Stimulated activated CD4-positive, alpha-beta T cell treated with anti-CD3 and anti-CD28 coated beads, Interleukin-1b, Interleukin-23, amount 100 ng/mL, for 48 hours (primary cell): Measurements from ENCODE around the gene NCAPH2.

ENCODE experiments used
- DNase-seq: peaks from one replicate; pipeline ENCODE4 v3.0.0-alpha.2; 2020

NCAPH2 gene

DNA sequence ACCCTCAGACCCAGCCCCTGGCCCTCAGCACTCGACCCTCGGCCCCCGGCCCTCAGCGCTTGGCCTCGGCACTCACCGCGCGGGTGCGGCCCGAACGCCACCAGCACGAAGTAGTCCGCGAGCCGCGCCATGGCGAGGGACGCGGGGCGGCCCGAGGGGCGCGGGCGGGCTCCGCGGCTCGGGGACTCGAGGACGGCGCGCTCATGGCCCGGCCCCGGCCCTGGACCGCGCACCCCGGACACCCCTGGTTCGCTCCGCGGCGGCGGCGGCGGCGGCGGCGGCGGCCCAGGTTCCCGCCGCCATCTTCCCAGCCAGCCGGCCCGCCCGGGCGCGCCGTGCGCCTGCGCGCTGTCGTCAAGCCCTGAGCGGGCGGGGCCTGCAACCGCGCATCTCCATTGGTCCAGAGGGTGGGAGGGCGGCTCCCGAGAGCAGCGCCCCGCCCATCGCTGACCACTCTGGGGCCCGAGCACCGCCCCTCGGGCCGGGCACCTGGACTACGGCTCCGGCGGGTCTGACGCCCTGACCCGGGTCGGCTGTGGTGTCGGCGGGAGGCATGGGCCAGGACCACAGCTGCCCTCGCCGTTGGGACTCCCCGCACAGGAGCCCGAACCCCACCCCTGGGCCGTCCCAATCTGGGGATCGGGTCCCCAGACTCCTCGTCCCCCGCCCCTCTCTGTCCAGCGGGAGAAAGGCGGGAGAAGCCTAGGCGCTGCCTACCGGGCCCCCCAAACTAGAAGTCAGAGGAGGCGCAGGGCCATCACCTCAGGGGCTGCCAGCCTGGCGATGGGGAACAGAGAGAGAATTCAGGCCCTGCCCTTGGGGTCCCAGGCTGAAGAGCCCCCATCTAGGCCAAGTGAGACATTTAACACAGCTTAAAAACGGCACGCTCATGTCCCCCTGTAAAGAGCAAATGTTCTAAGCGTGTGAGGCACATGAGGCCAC is 33.0 kb upstream of the NCAPH2 start, which contains the start of gene SBF1:
TSS of gene SBF1 (minus strand) at position 326 of the 942 bp plus-strand sequence. CDS start at position 131, 195 bp downstream.
- DNase-seq = peak; percentile 87

DNA sequence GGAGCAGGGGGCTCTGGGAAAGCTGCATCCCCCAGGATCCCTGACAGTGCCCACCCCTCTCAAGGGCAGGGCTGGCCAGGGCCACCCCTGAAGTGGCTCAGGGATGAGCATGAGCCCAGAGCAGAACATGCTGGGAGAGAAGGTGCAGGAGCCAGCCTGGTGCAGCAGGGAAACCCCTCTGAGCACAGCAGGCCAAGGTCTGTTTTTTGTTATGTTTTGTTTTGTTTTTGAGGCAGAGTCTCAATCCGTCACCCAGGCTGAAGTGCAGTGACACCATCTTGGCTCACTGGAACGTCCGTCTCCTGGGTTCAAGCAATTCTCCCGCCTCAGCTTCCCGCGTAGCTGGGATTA is 32.4 kb upstream of the NCAPH2 start:
- no peak for DNase-seq

DNA sequence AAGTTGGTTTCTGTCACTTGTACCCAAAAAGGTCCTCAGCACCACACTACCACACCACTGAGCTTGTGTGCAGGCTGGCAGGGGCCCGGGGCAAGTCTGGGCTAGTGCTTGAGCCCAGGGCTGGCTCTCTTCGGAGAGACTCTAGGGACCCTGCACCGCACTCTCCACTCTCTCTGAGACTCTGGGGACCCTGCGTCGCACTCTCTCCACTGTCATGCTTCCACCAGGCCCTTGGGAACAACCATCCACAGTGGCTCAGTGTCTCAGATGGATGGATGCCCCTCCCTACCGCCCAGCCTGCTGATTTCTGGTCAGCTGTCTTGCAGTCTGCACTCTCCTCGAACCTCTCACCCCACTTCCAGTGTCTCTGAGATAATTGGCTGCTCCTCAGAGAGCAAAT is 31.2 kb upstream of the NCAPH2 start:
- no peak for DNase-seq

DNA sequence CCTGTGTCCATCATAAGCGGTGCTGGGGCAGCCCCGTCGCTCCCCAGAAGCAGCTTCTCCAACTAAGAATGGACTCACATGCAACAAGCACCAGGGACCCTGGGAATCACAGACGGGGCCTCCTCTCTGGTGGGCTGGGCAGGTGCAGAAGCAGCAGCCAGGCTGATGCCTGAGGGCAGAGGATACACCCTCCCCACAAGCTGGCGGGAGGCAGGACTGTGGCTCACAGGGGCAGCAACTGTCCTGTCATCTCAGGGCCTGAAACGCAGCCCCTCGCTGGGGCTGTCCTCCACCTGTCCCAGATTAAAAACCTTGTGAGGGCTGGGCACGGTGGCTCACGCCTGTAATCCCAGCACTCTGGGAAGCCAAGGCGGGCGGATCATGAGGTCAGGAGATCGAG is 30.1 kb upstream of the NCAPH2 start:
- no peak for DNase-seq

DNA sequence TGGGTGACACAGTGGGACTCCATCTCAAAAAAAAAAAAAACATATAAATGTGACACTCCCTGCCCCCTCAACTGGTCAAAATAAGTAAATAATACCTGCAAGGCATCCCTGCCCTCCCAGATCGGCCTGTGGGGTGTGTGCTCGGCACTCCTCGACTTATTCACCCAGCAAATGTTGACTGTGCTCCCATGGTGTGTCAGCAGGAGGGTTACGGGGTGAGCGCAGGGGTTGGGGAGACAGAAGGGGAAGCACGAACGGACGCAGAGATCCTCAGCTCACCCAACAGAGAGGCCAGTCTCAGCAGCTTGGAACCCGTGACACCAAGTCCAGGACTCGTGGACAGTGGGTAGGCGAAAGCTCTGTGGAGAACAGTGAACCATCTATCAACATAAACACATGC is 28.3 kb upstream of the NCAPH2 start:
- no peak for DNase-seq

DNA sequence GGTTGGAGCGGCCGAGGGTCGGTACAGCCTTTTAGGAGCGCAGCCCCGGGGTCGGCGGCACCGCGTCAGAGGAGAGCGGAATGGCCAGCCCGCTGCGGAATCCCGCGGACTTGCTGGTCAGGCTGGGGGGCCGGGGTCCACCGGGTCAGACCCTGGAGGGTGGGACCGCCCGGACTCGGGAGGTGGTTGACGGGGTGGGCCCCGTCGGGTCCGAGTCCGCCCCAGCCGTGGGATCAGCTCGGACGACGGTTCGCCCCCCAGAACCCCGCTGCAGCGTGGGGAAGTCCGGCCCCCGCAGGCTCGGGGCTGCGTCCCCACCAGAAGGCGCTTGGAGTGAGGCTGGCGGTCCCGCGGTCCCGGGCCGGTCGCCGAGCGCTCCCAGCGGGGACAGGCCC is 27.0 kb upstream of the NCAPH2 start:
- DNase-seq = no peak

DNA sequence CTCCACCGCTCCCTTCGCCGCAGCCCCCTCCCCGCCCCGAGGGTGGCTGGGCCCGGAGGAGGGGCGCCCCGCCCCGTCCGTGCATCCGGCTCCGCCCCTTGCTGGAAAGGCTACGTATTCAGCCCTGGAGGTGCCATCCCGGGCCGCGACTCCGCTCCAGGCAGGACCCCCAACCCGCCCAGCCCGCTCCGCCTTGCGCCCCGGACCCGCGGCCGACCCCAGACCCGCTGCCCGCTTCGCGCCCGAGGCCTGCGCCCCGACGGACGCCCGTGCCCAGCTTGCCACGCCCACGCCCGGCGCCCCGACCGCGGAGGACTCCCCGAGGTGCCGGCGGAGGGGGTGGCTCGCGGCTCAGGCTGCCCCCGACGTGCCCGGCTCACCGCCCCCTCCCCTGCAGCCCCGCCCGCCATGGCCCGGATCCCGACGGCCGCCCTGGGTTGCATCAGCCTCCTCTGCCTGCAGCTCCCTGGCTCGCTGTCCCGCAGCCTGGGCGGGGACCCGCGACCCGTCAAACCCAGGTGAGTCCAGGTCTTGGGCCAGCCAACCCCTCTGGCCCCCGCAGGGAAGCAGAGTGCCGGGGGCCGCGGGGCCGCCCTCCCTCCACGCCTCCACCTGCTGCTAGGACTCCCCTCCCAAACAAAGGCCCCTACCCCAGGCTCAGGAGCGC is 26.5 kb upstream of the NCAPH2 start, which contains the start of gene ADM2:
TSS of gene ADM2 (plus strand) at position 104 of the 667 bp plus-strand sequence. CDS start at position 409, 305 bp downstream.
- DNase-seq = peak; percentile 54

DNA sequence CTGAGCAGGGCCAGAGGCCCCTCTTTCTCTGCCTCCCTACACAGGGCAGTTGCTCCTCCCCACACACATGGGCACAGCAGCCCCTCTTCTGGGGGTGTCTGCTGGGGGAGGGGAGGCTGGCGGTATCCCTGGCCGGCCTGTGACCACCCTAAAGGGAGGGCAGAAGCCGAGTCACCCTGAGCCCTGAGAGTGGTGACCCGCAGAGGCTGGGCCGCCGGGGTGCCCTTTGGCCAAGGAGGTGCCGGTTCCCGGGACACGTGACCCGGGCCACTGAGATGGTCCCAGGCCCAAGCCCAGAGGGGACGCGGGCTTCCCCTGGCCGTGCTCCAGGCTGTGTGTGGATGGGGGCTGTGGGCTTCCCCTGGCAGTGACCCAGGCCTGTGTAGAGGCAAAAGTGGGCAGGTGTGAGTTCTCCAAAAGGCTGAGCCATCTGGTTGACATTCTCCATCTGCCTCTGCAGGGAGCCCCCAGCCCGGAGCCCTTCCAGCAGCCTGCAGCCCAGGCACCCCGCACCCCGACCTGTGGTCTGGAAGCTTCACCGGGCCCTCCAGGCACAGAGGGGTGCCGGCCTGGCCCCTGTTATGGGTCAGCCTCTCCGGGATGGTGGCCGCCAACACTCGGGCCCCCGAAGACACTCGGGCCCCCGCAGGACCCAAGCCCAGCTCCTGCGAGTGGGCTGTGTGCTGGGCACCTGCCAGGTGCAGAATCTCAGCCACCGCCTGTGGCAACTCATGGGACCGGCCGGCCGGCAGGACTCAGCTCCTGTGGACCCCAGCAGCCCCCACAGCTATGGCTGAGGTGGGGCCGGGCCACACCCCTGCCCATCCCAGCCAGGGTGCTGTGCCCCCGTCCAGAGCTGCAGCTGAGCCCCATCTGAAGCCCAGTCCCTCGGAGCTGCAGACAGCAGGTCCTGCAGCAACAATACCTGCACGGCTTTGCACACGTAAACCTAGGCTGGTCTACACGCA is 25.6 kb upstream of the NCAPH2 start:
- DNase-seq = no peak

DNA sequence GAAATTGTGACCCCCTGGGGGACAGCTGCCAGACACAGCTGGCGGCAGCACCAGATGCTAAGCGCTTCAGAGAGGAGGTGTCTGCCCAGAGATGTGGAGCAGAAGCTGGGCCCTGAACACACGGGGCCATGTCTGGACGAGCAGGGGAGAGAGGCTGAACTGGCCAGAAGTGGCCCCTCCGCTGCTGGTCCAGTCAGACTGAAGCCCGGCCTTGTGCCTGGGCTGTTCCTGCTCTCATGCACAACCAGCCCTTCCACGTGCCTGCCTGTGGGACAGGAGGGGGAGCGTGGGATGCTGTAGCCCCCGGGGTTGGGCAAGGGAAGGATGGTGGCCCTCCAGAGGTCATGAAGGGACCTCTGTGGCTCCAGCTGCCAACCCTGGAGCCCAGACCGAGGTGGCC is 24.9 kb upstream of the NCAPH2 start:
- DNase-seq = no peak

DNA sequence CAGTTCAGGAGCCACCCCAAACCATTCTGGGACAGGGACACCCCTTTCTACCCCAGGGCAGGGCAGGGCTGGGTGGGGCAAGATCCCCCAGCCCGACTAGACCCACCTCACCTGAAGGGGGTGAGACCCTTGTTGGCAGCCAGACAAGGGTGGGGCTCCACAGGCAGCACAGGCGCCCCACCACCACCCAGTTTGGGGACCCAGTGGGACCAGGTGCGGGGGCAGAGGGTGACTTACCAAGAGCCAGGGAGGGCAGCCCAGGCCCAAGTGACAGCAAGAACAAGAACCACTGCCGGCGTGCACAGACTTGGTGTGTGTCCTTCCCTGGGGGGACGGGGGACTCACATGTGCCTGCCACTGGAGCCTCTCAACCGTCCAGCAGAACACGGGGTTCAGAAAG is 24.5 kb upstream of the NCAPH2 start:
- DNase-seq = no peak

DNA sequence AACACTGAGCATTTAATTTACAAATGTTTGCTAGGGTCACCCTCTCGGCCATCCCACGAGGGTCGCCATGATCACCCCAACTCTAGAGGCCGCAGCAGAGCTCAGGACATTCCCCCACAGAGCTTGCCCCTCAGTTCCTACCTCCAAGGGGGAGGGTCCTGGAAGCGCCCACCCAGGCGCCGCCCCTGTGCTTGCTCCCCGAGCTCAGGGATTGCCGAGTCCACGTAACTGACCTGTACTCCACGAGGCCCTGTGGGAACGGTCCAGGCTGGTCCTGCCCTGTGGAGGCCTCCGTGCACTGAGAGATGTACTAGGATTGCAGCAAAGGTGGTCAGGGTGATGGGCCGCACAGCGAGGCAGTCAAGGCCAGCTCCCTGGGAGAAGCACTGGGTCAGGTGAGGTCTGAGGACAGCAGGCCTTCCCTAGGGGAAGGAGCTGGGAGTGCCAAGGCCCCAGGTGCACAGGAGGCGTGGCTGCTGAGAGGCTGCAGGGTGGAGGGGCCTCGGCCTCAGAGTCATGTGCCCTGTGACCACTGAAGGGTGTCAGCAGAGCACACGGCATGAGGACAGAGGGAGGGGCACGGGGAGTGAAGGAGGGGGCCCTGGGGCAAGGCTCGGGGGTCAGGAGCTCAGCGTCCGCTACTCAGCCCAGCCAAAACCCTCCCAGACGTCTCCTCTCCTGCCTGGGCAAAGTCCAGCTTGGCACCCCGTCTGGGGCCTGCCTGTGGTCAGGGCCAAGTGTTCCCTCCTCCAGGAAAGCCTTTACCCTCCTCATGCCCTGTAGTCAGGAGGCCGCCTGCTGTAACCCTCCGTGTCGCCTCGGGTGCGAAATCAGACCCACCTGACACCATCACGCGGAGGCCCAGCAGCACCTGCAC is 23.8 kb upstream of the NCAPH2 start:
- DNase-seq = no peak

DNA sequence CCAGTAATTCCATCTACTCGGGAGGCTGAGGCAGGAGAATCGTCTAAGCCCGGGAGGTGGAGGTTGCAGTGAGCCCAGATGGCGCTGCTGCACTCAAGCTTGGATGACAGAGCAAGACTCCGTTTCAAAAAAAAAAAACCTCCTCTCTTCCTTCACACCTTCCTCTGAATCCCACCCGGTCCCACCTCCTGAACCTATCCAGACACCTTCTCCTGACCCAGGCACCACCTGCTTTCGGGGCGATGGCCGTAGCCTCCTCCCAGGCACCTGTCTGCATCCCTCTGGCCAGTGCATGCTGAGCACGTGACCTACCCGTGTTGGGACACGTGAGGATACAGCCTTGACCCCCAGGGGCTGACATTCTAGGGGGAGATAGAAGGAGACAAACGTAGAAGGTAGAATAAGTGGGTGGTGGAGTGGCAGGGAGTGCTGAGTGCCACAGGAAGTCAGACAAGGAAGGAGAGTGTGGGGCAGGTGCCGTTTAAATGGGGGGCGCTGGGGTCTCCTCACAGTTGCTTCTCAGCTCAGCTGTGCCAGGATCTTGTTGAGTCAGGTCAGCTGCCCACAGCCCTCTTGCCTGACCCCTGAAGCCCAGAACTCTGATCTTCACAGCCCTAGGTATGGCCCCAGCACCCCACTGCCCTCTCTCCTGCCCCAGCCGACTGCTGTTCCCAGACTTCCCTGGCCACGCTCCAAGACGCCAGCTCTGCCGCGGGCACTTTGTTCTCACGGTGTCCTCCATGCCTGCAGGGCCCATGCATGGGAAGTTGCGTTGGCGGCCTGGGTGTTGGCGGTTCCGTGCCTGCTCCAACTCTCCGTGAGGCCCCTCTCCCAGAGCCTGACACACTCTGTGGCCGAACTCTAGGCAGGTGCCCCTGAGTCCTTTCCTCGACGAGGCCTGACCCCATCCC is 22.5 kb upstream of the NCAPH2 start:
- no peak for DNase-seq

DNA sequence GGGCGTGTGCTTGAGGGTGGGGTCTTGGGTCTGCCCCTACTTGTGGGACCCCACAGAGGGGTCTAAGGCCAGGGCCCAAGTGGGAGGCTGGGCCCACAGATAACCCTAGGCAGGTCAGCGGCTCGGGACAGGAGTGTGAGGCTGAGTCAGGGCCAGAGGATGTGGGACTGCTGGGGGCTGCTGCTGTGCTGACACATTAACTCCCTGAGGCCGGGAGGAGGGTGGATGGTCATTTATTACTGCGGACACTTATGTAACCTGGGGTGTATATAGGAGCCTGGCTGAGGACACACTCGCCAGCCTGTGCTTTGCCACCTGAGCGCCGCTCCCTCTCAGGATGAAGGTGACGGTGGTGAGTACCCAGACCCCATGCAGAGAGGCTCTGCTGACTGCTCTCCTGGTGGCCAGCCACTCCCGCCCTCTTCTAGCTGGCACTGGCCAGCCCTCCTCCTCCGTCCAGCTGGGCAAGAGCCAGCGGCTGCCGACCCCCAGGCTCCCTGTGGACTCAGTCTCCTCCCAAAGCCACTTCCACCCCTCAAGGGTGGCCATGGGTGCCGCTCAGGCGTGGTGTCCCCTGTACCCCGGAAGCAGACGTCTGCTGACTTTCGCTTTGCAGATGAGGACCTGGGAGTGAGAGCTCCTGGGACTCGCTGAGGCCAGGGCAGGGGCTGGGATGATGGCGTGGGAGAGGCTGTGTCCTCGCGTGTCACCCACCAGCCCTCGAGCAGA is 21.3 kb upstream of the NCAPH2 start, which contains the start of gene MIOX:
TSS of gene MIOX (plus strand) at position 299 of the 729 bp plus-strand sequence. CDS start at position 338, 39 bp downstream.
- DNase-seq = no peak

DNA sequence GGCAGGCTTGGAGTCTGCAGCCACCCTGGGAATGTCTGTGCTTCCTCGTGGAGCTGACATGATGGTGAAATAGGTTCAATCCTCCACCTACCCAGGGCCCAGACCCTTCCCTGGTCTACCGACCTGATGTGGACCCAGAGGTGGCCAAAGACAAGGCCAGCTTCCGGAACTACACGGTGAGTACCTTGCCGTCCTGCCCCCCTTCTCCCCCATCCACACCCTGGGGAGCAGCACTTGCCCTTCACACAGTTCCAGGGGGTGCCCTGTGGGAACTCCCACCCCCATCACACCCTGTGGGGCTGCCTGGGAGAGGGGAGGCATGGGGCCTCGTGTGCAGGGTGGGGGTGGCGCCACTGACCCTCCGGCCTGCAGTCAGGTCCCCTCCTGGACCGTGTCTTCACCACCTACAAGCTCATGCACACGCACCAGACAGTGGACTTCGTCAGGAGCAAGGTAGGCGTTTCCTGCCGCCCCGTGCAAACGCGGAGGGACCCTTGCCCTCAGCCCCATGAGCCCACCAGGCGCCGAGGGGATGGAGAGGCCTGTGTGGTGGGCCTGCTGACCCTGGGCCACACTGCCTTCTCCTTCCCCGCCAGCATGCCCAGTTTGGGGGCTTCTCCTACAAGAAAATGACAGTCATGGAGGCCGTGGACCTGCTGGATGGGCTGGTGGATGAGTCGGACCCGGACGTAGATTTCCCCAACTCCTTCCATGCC is 20.6 kb upstream of the NCAPH2 start:
- no peak for DNase-seq

DNA sequence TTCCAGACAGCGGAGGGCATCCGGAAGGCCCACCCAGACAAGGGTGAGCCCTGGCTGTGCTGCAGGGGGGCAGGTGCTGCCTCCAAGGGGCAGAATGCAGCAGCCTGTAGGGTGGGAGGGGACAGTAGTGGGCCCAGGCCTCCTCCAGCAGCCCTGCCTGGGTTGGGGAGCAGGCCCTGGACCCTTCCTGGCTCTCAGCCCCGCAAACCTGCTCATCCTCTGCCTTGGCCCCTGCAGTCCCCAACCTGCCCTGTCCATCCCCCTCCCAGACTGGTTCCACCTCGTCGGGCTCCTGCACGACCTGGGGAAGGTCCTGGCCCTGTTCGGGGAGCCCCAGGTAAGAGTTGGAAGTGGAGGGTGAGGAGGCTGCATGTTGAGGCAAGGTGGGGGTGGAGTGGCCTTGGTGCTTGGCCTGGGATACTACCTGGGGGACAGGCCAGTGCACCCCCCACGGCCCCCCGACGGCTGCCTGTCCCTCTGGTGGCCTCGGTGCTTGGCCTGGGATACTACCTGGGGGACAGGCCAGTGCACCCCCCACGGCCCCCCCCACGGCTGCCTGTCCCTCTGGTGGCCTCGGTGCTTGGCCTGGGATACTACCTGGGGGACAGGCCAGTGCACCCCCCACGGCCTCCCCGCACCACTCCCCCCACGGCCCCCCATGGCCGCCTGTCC is 19.9 kb upstream of the NCAPH2 start:
- DNase-seq = no peak

DNA sequence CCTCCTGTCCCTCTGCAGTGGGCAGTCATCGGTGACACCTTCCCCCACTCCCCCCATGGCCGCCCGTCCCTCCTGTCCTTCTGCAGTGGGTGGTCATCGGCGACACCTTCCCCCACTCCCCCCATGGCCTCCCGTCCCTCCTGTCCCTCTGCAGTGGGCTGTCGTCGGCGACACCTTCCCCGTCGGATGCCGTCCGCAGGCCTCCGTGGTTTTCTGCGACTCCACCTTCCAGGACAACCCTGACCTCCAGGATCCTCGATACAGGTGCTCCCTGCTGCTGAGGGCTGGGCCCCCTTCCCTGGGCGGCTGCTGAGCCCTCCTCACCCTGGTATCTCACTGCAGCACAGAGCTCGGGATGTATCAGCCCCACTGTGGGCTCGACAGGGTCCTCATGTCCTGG is 19.1 kb upstream of the NCAPH2 start:
- DNase-seq = no peak

DNA sequence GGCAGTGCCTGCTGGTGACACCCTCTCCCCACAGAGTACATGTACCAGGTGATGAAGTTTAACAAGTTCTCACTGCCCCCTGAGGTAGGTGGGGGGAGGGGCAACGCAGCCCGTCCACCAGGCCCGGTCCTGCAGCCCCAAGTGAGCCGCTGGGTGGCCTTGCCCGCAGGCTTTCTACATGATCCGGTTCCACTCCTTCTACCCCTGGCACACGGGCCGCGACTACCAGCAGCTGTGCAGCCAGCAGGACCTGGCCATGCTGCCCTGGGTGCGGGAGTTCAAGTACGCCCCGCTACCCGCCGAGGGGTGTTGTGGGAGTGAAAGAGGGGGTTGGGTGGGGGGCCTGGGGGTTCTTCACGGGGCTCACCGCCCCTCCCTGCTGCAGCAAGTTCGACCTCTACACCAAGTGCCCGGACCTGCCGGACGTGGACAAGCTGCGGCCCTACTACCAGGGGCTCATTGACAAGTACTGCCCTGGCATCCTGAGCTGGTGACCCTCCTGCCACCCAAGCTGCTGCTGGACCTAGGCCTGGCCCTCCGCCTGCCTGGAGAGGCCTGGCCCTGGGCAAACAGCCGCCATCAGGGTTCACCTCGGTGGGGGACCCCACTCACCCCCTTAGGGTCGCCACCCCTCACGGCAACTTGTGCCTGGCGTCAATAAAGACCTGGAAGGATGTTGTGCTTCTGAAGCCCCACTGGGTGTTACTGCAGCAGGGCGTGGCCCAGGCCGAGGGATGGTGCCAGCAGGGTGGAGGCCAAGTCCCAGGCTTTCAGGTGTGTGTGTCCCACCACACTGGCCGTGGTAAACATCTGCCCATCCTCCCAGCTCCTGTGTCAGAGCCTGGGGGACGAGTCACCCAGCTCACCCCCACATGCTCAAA is 18.4 kb upstream of the NCAPH2 start:
- DNase-seq = no peak
